ENCODE results near the gene NFIA. TPM values are rescaled to one million over a fixed set of nuclear protein-coding genes. Genes with fewer than 3 reads are reported as not detected.

Gene NFIA
- total RNA-seq, 1 experiment from 2014 or later, result 20.9 TPM

GRCh38 chr1:61123326-61123725 lies 41.0 kb downstream of the NFIA start:
- CTCF ChIA-PET, result no interaction called here
- intact Hi-C loops (cut with micrococcal nuclease; ENCODE audit: unreplicated experiment), result no loop called here
- ATAC-seq (no peak), DNase-seq (ENCODE audit: low read depth, low spot score) (no peak)
- Histone ChIP-seq H3K36me3 (ENCODE audit: control insufficient read depth, insufficient read depth, low read length) (no peaks in the 10 kb centered on the region), H3K27ac (ENCODE audit: low read length) (no peak overlapping the region), H3K27me3 (ENCODE audit: control insufficient read depth, insufficient read depth, low read length) (no peaks in the 10 kb centered on the region), H3K4me3 (ENCODE audit: low read depth in 2 of 2, low read length in 2 of 2) (no peak overlapping the region), H3K9me3 (ENCODE audit: control insufficient read depth, insufficient read depth, low read depth, low read length) (no peaks in the 10 kb centered on the region), H3K4me1 (ENCODE audit: control insufficient read depth, insufficient read depth, low read length) (peaks cover 11% of the 10 kb centered on the region)
- TF ChIP-seq TCF7L2 (IDR thresholded peaks at IDR 0.05; ENCODE audit: low read depth, low read length), result no peak
- no peak for TF ChIP-seq SIN3A (IDR thresholded peaks at IDR 0.05; ENCODE audit: borderline replicate concordance, insufficient read depth, low read depth, low read length)
- no peak for TF ChIP-seq POLR2AphosphoS5 (IDR thresholded peaks at IDR 0.05; ENCODE audit: low read depth, low read length)
- no peak for TF ChIP-seq REST (IDR thresholded peaks at IDR 0.05; ENCODE audit: insufficient read depth in 1 of 2, low read depth in 2 of 2, low read length in 1 of 2)
- no peak for TF ChIP-seq CTCF (IDR thresholded peaks at IDR 0.05)
- no TSS peak for BruUV-seq (replicated peaks)
- in situ Hi-C loops (cut with HindIII; ENCODE audit: low pct_unique_long_range_greater_than_20kb, low sequenced_read_pairs), result no loop called here
- POLR2A ChIA-PET, result interaction anchor here (0.7 kb wide), 1 partner anchor 95 kb away, joined by 6 read pairs; no protein-coding TSS in a partner anchor

GRCh38 chr1:61124078-61124477 lies 41.7 kb downstream of the NFIA start:
- Histone ChIP-seq H3K4me3 (ENCODE audit: low read depth in 2 of 2, low read length in 2 of 2) (no peak overlapping the region), H3K36me3 (ENCODE audit: control insufficient read depth, insufficient read depth, low read length) (no peaks in the 10 kb centered on the region), H3K27ac (ENCODE audit: low read length) (no peak overlapping the region), H3K9me3 (ENCODE audit: control insufficient read depth, insufficient read depth, low read depth, low read length) (no peaks in the 10 kb centered on the region), H3K4me1 (ENCODE audit: control insufficient read depth, insufficient read depth, low read length) (peaks cover 11% of the 10 kb centered on the region), H3K27me3 (ENCODE audit: control insufficient read depth, insufficient read depth, low read length) (no peaks in the 10 kb centered on the region)
- intact Hi-C loops (cut with micrococcal nuclease; ENCODE audit: unreplicated experiment) (no loop called here), in situ Hi-C loops (cut with HindIII; ENCODE audit: low pct_unique_long_range_greater_than_20kb, low sequenced_read_pairs) (no loop called here)
- ATAC-seq (no peak), DNase-seq (ENCODE audit: low read depth, low spot score) (no peak)
- POLR2A ChIA-PET, result no interaction called here
- TF ChIP-seq SIN3A (IDR thresholded peaks at IDR 0.05; ENCODE audit: borderline replicate concordance, insufficient read depth, low read depth, low read length) (no peak), CTCF (IDR thresholded peaks at IDR 0.05) (no peak), REST (IDR thresholded peaks at IDR 0.05; ENCODE audit: insufficient read depth in 1 of 2, low read depth in 2 of 2, low read length in 1 of 2) (no peak), POLR2AphosphoS5 (IDR thresholded peaks at IDR 0.05; ENCODE audit: low read depth, low read length) (no peak), TCF7L2 (IDR thresholded peaks at IDR 0.05; ENCODE audit: low read depth, low read length) (no peak)
- BruUV-seq (replicated peaks), result no TSS peak
- CTCF ChIA-PET, result no interaction called here

Measured in Panc1 (cell line).